ENCODE data around the gene SEC22A.

Gene SEC22A

DNA sequence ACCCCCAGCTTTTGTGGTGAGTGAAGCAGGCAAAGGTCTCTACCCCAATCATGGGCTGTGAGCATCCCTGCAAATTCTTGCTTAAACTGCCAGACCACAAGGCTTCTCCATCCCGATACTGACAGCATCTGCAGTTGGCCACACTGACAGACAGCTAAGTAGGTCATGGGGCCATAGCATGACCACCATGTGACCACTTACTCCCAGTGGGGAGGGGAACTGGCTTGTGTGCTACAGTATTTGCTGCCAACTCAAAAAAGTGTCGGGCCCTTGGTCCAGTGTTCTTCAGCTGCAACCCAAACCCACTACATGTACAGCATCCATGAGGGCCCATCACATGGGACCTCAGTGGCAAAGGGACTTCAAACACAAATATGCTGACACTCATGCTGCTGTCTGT is 103.4 kb downstream of the SEC22A start:
- DNase-seq (ENCODE audit: low read depth, low spot score): no peak

- no peak for DNase-seq (ENCODE audit: low read depth, low spot score)
Observed at GRCh38 chr3:123307064-123307463, 105.3 kb downstream of the SEC22A start.

- no peak for DNase-seq (ENCODE audit: low read depth, low spot score)
Observed at GRCh38 chr3:123310186-123310585, 108.4 kb downstream of the SEC22A start.

DNA sequence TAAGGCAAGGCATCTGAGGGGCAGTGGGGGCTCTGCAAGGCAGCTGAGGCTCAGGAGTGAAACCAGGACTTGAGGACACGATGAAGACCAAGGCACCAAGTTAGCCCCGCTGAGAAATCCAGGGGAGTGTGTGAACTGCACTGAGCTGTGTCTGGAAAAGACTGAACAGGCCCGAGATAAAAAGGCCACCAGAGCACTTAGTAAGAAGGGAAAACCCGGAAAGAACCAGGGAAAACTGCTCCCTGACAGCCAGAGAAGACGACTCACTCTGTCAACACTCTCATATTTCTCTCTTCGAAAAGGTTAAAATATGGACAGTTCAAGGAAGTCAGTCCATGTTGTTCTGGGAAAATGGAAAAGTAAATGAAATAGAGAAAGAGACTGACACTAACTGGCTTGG is 109.0 kb downstream of the SEC22A start:
- DNase-seq (ENCODE audit: low read depth, low spot score): no peak

- no peak for DNase-seq (ENCODE audit: low read depth, low spot score)
Observed at GRCh38 chr3:123311201-123311600, 109.5 kb downstream of the SEC22A start.

- no peak for DNase-seq (ENCODE audit: low read depth, low spot score)
Observed at GRCh38 chr3:123312331-123313265, 110.9 kb downstream of the SEC22A start.

- DNase-seq (ENCODE audit: low read depth, low spot score): no peak
Observed at GRCh38 chr3:123313889-123314288, 112.1 kb downstream of the SEC22A start.

DNA sequence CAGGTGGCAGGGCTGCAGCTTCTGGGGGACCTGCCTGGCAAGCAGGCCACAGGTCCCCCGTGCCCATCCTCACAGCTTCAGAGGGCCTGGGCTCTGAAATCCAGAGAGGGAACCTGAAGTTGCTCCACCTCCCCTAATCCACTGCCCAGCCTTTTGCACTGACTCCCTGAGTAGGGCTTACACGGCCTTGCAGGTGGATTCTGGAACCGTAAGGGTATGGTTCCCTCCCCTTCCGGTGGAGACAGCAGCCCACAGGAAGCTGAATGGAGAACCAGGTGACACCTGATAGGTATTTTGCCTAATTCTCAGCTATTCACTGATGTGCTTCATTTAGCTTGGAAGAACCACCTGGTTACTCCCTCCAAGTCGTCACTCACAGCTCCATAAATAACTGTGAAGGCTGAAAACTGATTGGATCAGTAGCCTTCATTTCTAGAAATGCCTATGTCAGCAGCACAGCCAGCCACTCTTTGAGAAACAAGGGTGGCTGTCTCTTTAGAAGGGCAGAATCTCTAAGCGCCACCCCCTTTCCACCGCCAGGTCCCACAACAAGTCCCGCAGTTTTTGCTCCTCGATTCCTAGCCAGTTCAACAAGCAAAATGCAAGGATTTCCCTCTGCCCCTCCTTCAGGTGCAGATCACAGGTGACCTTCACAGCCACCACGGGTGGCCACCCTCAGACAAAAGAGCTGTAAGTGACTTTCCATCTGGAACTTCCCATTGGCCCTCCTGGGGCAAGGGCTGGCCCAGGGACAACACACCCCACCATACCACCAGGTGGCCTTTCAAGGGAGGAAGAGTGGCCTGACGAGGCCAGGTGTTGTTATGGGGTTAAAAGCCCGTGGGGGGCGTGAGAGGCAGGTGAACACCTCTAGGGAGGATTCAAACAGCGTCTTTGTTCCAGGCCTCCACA is 112.9 kb downstream of the SEC22A start:
- DNase-seq (ENCODE audit: low read depth, low spot score): no peak

- no peak for DNase-seq (ENCODE audit: low read depth, low spot score)
Observed at GRCh38 chr3:123315271-123315595, 113.5 kb downstream of the SEC22A start.

DNA sequence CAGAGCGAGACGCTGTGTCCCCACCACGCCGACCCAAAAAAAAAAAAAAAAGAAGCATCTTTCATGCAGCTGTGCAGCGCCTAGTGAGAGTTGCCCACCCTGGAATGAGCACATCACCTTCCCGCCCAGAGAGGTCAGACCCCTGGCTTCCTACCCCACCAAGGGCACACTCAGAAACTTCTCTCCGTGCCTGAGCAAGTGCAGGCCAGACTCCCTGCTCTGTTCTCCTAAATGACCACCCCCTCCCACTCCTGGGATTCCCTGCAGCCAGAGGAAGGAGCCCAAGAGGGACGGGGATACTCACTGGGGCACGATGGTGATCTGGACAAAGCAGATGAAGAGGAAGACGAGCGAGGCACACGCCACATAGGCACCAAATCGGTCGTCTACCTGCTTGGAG is 116.0 kb downstream of the SEC22A start:
- DNase-seq (ENCODE audit: low read depth, low spot score): no peak

- DNase-seq (ENCODE audit: low read depth, low spot score): no peak
Observed at GRCh38 chr3:123318374-123318773, 116.6 kb downstream of the SEC22A start.

GRCh38 chr3:123319760-123320159 is 118.0 kb downstream of the SEC22A start:
- DNase-seq (ENCODE audit: low read depth, low spot score): no peak

- no peak for DNase-seq (ENCODE audit: low read depth, low spot score)
Observed at GRCh38 chr3:123320221-123320620, 118.5 kb downstream of the SEC22A start.

DNA sequence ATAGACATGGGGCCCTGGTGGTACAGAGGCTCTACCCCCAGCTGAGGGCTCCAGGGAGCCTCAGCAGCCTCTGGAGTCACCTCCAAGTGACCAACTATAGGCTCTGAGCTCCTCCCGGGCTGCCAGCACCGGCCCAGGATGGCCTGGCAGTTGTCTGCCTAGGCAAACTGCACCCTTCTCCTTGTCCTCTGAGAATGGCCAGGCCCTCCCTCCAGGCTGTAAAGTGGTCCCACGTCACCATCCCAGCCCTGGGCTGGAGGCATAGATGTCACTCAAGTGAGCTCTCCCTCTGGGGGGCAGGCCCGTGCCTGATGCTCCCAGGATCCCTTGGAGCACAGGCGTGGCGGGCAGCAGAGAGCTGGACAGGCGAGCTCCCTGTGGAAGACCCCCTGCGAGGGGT is 120.1 kb downstream of the SEC22A start:
- no peak for DNase-seq (ENCODE audit: low read depth, low spot score)

GRCh38 chr3:123322866-123323265 is 121.1 kb downstream of the SEC22A start:
- no peak for DNase-seq (ENCODE audit: low read depth, low spot score)
